IMR-90 (cell line): Measurements from ENCODE around the gene KIRREL2. TPM values are rescaled to one million over a fixed set of nuclear protein-coding genes. Genes with fewer than 3 reads are reported as not detected.

Source experiments
- ATAC-seq: fragments of 200-7000 bp; cut with Tn5 transposase; 2 replicates; pipeline ENCODE4 v1.9.1; 2020; ENCODE audit warnings: low read depth, mild to moderate bottlenecking, moderate library complexity
- BruUV-seq: library from RNA; stranded (reverse); fragments of 400-500 nt; replicated peaks from 2 replicates; lab custom pipeline; 2021; lab: Mats Ljungman, UMichigan
- CTCF ChIA-PET: fragments of 300-600 bp; formaldehyde crosslinking; extraction: SDS; loops from one replicate; lab custom pipeline; 2021; ENCODE audit warnings: antibody characterized with exemption; lab: Yijun Ruan, JAX
- POLR2A ChIA-PET: fragments of 300-600 bp; sonication (Branson Sonifier 250); formaldehyde crosslinking; loops from one replicate; lab custom pipeline; 2022; ENCODE audit warnings: antibody characterized with exemption; ENCODE audit not compliant: unreplicated experiment; lab: Charles Lee
- DNase-seq: peaks from one replicate; pipeline ENCODE4 v3.0.0; 2013
- H2AFZ ChIP-seq: replicated peaks from 2 replicates; pipeline ENCODE3; 2013; ENCODE audit warnings: low read length, mild to moderate bottlenecking; ENCODE audit not compliant: poor library complexity
- H2AK5ac ChIP-seq: 2 replicates; pipeline ENCODE4 v1.6.1; 2013; ENCODE audit warnings: low read depth, low read length, inconsistent platforms
- H2AK9ac ChIP-seq: replicated peaks from 2 replicates; pipeline ENCODE3; 2013; ENCODE audit warnings: mild to moderate bottlenecking, low read depth, low read length, moderate library complexity; ENCODE audit not compliant: poor library complexity
- H2BK120ac ChIP-seq: 2 replicates; pipeline ENCODE4 v1.6.1; 2013; ENCODE audit warnings: low read depth, low read length, inconsistent platforms
- H2BK15ac ChIP-seq: 3 replicates; pipeline ENCODE4 v1.6.1; 2013; ENCODE audit warnings: low read depth, low read length, inconsistent platforms
- H2BK20ac ChIP-seq: 2 replicates; pipeline ENCODE4 v1.6.1; 2013; ENCODE audit warnings: low read depth, mild to moderate bottlenecking, inconsistent platforms, low read length, moderate library complexity
- H2BK5ac ChIP-seq: 2 replicates; pipeline ENCODE4 v1.6.1; 2013; ENCODE audit warnings: mild to moderate bottlenecking, low read depth, low read length, inconsistent platforms; ENCODE audit not compliant: poor library complexity, severe bottlenecking
- H3K14ac ChIP-seq: replicated peaks from 2 replicates; pipeline ENCODE4 v1.6.1; 2013; ENCODE audit warnings: low read depth, low read length, inconsistent platforms
- H3K18ac ChIP-seq: 2 replicates; pipeline ENCODE4 v1.6.1; 2013; ENCODE audit warnings: low read depth, low read length, control low read depth
- H3K23ac ChIP-seq: 2 replicates; pipeline ENCODE4 v1.6.1; 2013; ENCODE audit warnings: low read depth, low read length, inconsistent platforms
- H3K27ac ChIP-seq: 2 replicates; pipeline ENCODE4 v1.5.1; 2013; ENCODE audit warnings: mild to moderate bottlenecking, control low read depth, low read length; ENCODE audit not compliant: insufficient read depth
- H3K27me3 ChIP-seq: 2 replicates; pipeline ENCODE4 v1.6.1; 2013; ENCODE audit warnings: low read length; ENCODE audit not compliant: control insufficient read depth, insufficient read depth
- H3K36me3 ChIP-seq: 2 replicates; pipeline ENCODE4 v1.6.1; 2013; ENCODE audit warnings: low read length, mixed read lengths; ENCODE audit not compliant: control insufficient read depth, insufficient read depth
- H3K4ac ChIP-seq: 2 replicates; pipeline ENCODE4 v1.6.1; 2013; ENCODE audit warnings: low read depth, low read length, inconsistent platforms
- H3K4me1 ChIP-seq: 2 replicates; pipeline ENCODE4 v1.6.1; 2013; ENCODE audit warnings: low read length, mixed read lengths; ENCODE audit not compliant: control insufficient read depth, insufficient read depth
- H3K4me2 ChIP-seq: 2 replicates; pipeline ENCODE4 v1.6.1; 2013; ENCODE audit warnings: low read depth, mild to moderate bottlenecking, control low read depth, low read length, moderate library complexity
- H3K4me3 ChIP-seq: 2 replicates; pipeline ENCODE4 v1.5.1; 2013; ENCODE audit warnings: low read depth, mild to moderate bottlenecking, control low read depth, low read length, moderate library complexity; ENCODE audit not compliant: insufficient read depth
- H3K56ac ChIP-seq: 2 replicates; pipeline ENCODE4 v1.6.1; 2013; ENCODE audit warnings: low read length, inconsistent platforms; ENCODE audit not compliant: insufficient read depth; ENCODE audit errors: extremely low read depth
- H3K79me1 ChIP-seq, 2 experiments: 2 replicates each; pipeline ENCODE4 v1.6.1; 2013; ENCODE audit warnings: low read length in 2 of 2, inconsistent platforms in 1 of 2, low read depth in 1 of 2
- H3K9ac ChIP-seq: 2 replicates; pipeline ENCODE4 v1.6.1; 2013; ENCODE audit warnings: low read depth, low read length, control low read depth
- H3K9me1 ChIP-seq: 2 replicates; pipeline ENCODE4 v1.6.1; 2013; ENCODE audit warnings: low read length, inconsistent platforms; ENCODE audit not compliant: insufficient read depth
- H3K9me3 ChIP-seq: 2 replicates; pipeline ENCODE4 v1.6.1; 2013; ENCODE audit warnings: low read length; ENCODE audit not compliant: control insufficient read depth, insufficient read depth
- H4K20me1 ChIP-seq: 2 replicates; pipeline ENCODE4 v1.6.1; 2013; ENCODE audit warnings: low read length, inconsistent platforms; ENCODE audit not compliant: insufficient read depth
- H4K5ac ChIP-seq: 2 replicates; pipeline ENCODE4 v1.6.1; 2013; ENCODE audit warnings: mild to moderate bottlenecking, low read depth, low read length, control low read depth
- H4K8ac ChIP-seq, 2 experiments: 2 replicates each; pipeline ENCODE4 v1.6.1; 2013; ENCODE audit warnings: low read depth in 2 of 2, low read length in 2 of 2, control low read depth in 1 of 2, inconsistent platforms in 1 of 2
- H4K91ac ChIP-seq: 2 replicates; pipeline ENCODE4 v1.6.1; 2013; ENCODE audit warnings: low read depth, low read length, inconsistent platforms; ENCODE audit not compliant: insufficient read depth
- BHLHE40 ChIP-seq: fragments of 150-350 bp; IDR thresholded peaks from 2 replicates; pipeline ENCODE4 v1.6.1; 2016; ENCODE audit warnings: mild to moderate bottlenecking, low read depth, low read length
- CEBPB ChIP-seq: IDR thresholded peaks from 2 replicates; pipeline ENCODE4 v1.6.1; 2012; ENCODE audit warnings: low read depth, low read length, improper control_type of control experiment
- CHD1 ChIP-seq: IDR thresholded peaks from 2 replicates; pipeline ENCODE4 v1.6.1; 2012; ENCODE audit warnings: low read depth, low read length, improper control_type of control experiment
- CTCF ChIP-seq: conservative IDR thresholded peaks from 2 replicates; pipeline ENCODE4 v1.5.1; 2012; ENCODE audit warnings: mild to moderate bottlenecking, low read depth, low read length, improper control_type of control experiment
- FOS ChIP-seq: fragments of 150-350 bp; IDR thresholded peaks from 2 replicates; pipeline ENCODE4 v1.6.1; 2016; ENCODE audit warnings: low read depth, low read length
- MAZ ChIP-seq: IDR thresholded peaks from 2 replicates; pipeline ENCODE4 v1.6.1; 2012; ENCODE audit warnings: low read depth, mild to moderate bottlenecking, low read length, improper control_type of control experiment, moderate library complexity, borderline replicate concordance
- MXI1 ChIP-seq: IDR thresholded peaks from 2 replicates; pipeline ENCODE4 v1.6.1; 2012; ENCODE audit warnings: low read depth, mild to moderate bottlenecking, low read length, moderate library complexity, borderline replicate concordance
- NFE2L2 ChIP-seq: fragments of 150-350 bp; IDR thresholded peaks from 2 replicates; pipeline ENCODE4 v1.6.1; 2016; ENCODE audit warnings: low read depth, mild to moderate bottlenecking, low read length
- POLR2A ChIP-seq: IDR thresholded peaks from 2 replicates; pipeline ENCODE4 v1.6.1; 2012; ENCODE audit warnings: mild to moderate bottlenecking, low read depth, low read length
- RAD21 ChIP-seq: IDR thresholded peaks from 2 replicates; pipeline ENCODE4 v1.6.1; 2012; ENCODE audit warnings: low read length, improper control_type of control experiment
- RCOR1 ChIP-seq: IDR thresholded peaks from 2 replicates; pipeline ENCODE4 v1.6.1; 2012; ENCODE audit warnings: mild to moderate bottlenecking, low read length, improper control_type of control experiment; ENCODE audit not compliant: insufficient replicate concordance
- RFX5 ChIP-seq: IDR thresholded peaks from 2 replicates; pipeline ENCODE4 v1.8.0; 2012; ENCODE audit warnings: low read depth, mild to moderate bottlenecking, low read length, moderate library complexity
- SMC3 ChIP-seq: fragments of 150-350 bp; IDR thresholded peaks from 2 replicates; pipeline ENCODE4 v1.6.1; 2016; ENCODE audit warnings: low read depth, mild to moderate bottlenecking, antibody characterized with exemption, low read length, moderate library complexity
- USF2 ChIP-seq: fragments of 150-350 bp; IDR thresholded peaks from 2 replicates; pipeline ENCODE4 v1.6.1; 2017; ENCODE audit warnings: mild to moderate bottlenecking, antibody characterized with exemption, low read length, low read depth
- WGBS, 2 experiments: methylation state at CpG; one replicate each; pipeline versions ENCODE4 v1.1.5 to v1.1.7; 2013; ENCODE audit warnings: missing lambda C conversion rate in 2 of 2; ENCODE audit not compliant: insufficient read length in 1 of 2; ENCODE audit errors: extremely low coverage in 2 of 2; 5-methylcytosine and 5-hydroxymethylcytosine counted together
- dilution Hi-C: fragments of 300-500 bp; cut with HindIII; formaldehyde crosslinking; loops from one replicate; pipeline ENCODE4 v1.14.3; 2018; ENCODE audit warnings: low sequenced_read_pairs; ENCODE audit not compliant: unreplicated experiment
- in situ Hi-C: fragments of 300-500 bp; cut with MboI; formaldehyde crosslinking; loops from 3 replicates; pipeline ENCODE4 v1.14.3; 2019; ENCODE audit warnings: low sequenced_read_pairs, inconsistent platforms, mixed read lengths
- intact Hi-C: fragments of 100-400 bp; cut with micrococcal nuclease; formaldehyde crosslinking; loops from 2 replicates; pipeline ENCODE4 v1.10.0; 2022
- polyA plus RNA-seq, 3 experiments: library from polyadenylated mRNA; depleted of rRNA; stranded (reverse); fragments of >200 nt; gene quantifications; 2 replicates each; pipeline ENCODE4 v1.2.3, GENCODE V29; 2012; ENCODE audit warnings: low replicate concordance in 1 of 3
- total RNA-seq: library from RNA; depleted of rRNA; stranded (reverse); fragments of >200 nt; gene quantifications from 2 replicates; pipeline ENCODE4 v1.2.3, GENCODE V29; 2012

KIRREL2 gene
- total and polyA plus RNA-seq, 2 of the 4 experiments (the other 2 are of a cell fraction), result not detected

- Histone ChIP-seq H2AFZ (peak overlapping the region; percentile 98), H3K9ac (peak overlapping the region; percentile 93), H3K23ac (peak overlapping the region; percentile 19), H3K27ac (peak overlapping the region; percentile 78), H3K36me3 (peaks cover 18% of the 10 kb centered on the region), H4K91ac (peak overlapping the region; percentile 61), H3K56ac (peak overlapping the region; percentile 64; the same call in 1 of the 2 replicates), H2AK9ac (peak overlapping the region; percentile 98), H3K4ac (peak overlapping the region; percentile 79), H3K4me1 (peaks cover 23% of the 10 kb centered on the region), H2BK20ac (no peak overlapping the region), H3K9me1 (peaks cover 17% of the 10 kb centered on the region), H4K20me1 (no peaks in the 10 kb centered on the region), H3K4me3 (peak overlapping the region; percentile 79), H3K4me2 (peak overlapping the region; percentile 95), H2BK120ac (peak overlapping the region; percentile 36; the same call in 1 of the 2 replicates), H3K9me3 (no peaks in the 10 kb centered on the region), H3K79me1 (peaks cover 13 to 40% of the 10 kb centered on the region in 2 experiments; a peak in 3 of 4 replicates), H2AK5ac (peak overlapping the region; percentile 15), H4K8ac (peak overlapping the region; percentile 44 to 99; a peak in 2 of 4 replicates), H3K27me3 (no peaks in the 10 kb centered on the region), H3K14ac (no peak overlapping the region; the same call in 1 of the 2 replicates), H4K5ac (peak overlapping the region; percentile 77), H2BK5ac (peak overlapping the region; percentile 94), H3K18ac (no peak overlapping the region; the same call in 1 of the 2 replicates), H2BK15ac (no peak overlapping the region; the same call in 2 of the 3 replicates)
- DNase-seq (no peak), ATAC-seq (no peak)
- in situ Hi-C loops (no loop called here), dilution Hi-C loops (no loop called here), intact Hi-C loops (no loop called here)
- WGBS, 2 experiments, result 10% methylated on average over 4 of the region's 17 CpGs; no CpG with 5 or more reads in 1 of the 2 experiments
- POLR2A ChIA-PET, result interaction anchor here (0.6 kb wide), 1 partner anchor 15 kb away, joined by 3 read pairs; no protein-coding TSS in a partner anchor
- CTCF ChIA-PET, result no interaction called here
- no TSS peak for BruUV-seq
- no peak for TF ChIP-seq MXI1
- TF ChIP-seq RAD21, result no peak
- no peak for TF ChIP-seq USF2
- TF ChIP-seq FOS, result no peak
- no peak for TF ChIP-seq CHD1
- TF ChIP-seq POLR2A, result no peak
- no peak for TF ChIP-seq SMC3
- TF ChIP-seq BHLHE40, result no peak
- no peak for TF ChIP-seq NFE2L2
- TF ChIP-seq CEBPB, result no peak
- no peak for TF ChIP-seq CTCF
- TF ChIP-seq RFX5, result no peak
- no peak for TF ChIP-seq RCOR1
- TF ChIP-seq MAZ, result no peak
Measured at GRCh38 chr19:35898499-35898809, 41.7 kb downstream of the KIRREL2 start.
